Activated B cell treated with CpG ODN at 0.5 μM for 24 hours (primary cell): ENCODE measurements around the gene CUL7. TPM values are rescaled to one million over a fixed set of nuclear protein-coding genes. Genes with fewer than 3 reads are reported as not detected.

Experiments
- ATAC-seq: fragments of 200-7000 bp; cut with Tn5 transposase; one replicate; pipeline ENCODE4 v1.10.0; 2021; ENCODE audit warnings: low read depth, mild to moderate bottlenecking, moderate library complexity
- CTCF ChIA-PET: fragments of 350-600 bp; sonication (Branson Sonifier 250); formaldehyde crosslinking; loops from one replicate; lab custom pipeline; 2021; ENCODE audit warnings: antibody characterized with exemption; lab: Charles Lee
- POLR2A ChIA-PET: fragments of 350-600 bp; sonication (Branson Sonifier 250); formaldehyde crosslinking; loops from one replicate; lab custom pipeline; 2021; ENCODE audit warnings: antibody characterized with exemption; lab: Charles Lee
- DNase-seq: peaks from one replicate; pipeline ENCODE4 v3.0.0; 2022
- H3K27ac Mint-ChIP-seq: one replicate; pipeline ENCODE4 v1.8.0; 2020; ENCODE audit warnings: mixed read lengths
- H3K27me3 Mint-ChIP-seq: one replicate; pipeline ENCODE4 v1.8.0; 2021; ENCODE audit warnings: mixed read lengths
- H3K36me3 Mint-ChIP-seq: one replicate; pipeline ENCODE4 v1.8.0; 2021; ENCODE audit warnings: low read depth, mixed read lengths
- H3K4me1 Mint-ChIP-seq: one replicate; pipeline ENCODE4 v1.8.0; 2021; ENCODE audit warnings: mixed read lengths
- H3K4me3 Mint-ChIP-seq: one replicate; pipeline ENCODE4 v1.8.0; 2020; ENCODE audit warnings: mild to moderate bottlenecking, mixed read lengths
- H3K9me3 Mint-ChIP-seq: one replicate; pipeline ENCODE4 v1.8.0; 2020; ENCODE audit warnings: mixed read lengths
- intact Hi-C: fragments of 100-400 bp; cut with micrococcal nuclease; formaldehyde crosslinking; loops from one replicate; pipeline ENCODE4 v1.15.1; 2024
- total RNA-seq: library from RNA; stranded (reverse); gene quantifications from 2 replicates; pipeline ENCODE4 v1.2.3, GENCODE V29; 2022
- TF ChIP-seq, protein P1 (sequence below): fragments of 200-600 bp; IDR thresholded peaks from one replicate; pipeline ENCODE4 v1.8.0; 2022; ENCODE audit warnings: antibody characterized with exemption, mild to moderate bottlenecking

The CUL7 gene
- total RNA-seq, 1 donor from 2014 or later: 19.1 TPM

DNA sequence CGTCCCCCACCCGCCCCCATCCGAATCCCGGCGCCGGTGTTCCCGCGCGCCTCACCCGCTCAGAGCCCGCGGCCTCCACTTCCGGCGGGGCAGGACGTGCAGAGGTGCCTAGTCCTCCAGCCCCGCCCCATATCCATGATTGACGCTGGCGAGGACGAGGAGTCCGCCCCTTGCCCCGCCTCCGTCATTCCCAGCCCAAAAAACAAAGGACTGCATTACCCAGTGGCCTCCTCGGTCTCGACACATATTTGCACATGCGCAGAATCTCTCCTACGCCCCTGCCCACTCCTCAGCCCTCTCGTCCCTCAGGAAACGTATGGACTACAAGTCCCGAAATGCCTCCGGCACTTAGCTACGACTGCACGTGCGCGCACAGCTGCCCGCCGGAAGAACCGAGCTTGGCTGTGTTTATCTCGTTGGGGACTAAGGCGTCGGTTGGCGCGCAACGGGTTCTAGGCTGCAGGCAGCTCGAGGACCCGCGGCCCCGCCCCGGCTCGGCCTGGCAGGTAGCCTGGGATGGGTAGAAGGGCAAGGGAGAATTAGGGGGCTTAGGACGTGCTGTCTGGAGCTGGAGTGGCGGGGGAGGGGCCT lies 39.7 kb downstream of the CUL7 start, which contains the start of the genes KLHDC3 and MEA1:
Gene KLHDC3, plus strand, starts transcription at position 407 of the 591 bp plus-strand sequence. CDS start 2,944 bp downstream, outside the sequence.
Gene MEA1, minus strand, starts transcription at position 104 of the 591 bp plus-strand sequence. CDS start 133 bp downstream, outside the sequence.
- intact Hi-C loops: loop anchor here (1.0 to 10.0 kb wide), 13 partner anchors 7 to 503 kb away; partner anchors contain the start of genes CNPY3, CUL7, KLC4 and MRPL2
- TF ChIP-seq, protein P1, sequence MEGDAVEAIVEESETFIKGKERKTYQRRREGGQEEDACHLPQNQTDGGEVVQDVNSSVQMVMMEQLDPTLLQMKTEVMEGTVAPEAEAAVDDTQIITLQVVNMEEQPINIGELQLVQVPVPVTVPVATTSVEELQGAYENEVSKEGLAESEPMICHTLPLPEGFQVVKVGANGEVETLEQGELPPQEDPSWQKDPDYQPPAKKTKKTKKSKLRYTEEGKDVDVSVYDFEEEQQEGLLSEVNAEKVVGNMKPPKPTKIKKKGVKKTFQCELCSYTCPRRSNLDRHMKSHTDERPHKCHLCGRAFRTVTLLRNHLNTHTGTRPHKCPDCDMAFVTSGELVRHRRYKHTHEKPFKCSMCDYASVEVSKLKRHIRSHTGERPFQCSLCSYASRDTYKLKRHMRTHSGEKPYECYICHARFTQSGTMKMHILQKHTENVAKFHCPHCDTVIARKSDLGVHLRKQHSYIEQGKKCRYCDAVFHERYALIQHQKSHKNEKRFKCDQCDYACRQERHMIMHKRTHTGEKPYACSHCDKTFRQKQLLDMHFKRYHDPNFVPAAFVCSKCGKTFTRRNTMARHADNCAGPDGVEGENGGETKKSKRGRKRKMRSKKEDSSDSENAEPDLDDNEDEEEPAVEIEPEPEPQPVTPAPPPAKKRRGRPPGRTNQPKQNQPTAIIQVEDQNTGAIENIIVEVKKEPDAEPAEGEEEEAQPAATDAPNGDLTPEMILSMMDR: no peak
- ChIA-PET CTCF (interaction anchor here (1.2 kb wide), 1 partner anchor 115 kb away, joined by 3 read pairs; no protein-coding TSS in a partner anchor), POLR2A (interaction anchor here (0.6 to 4.8 kb wide), 22 partner anchors 8 to 1222 kb away, joined by 3 to 58 read pairs (median 4); partner anchors contain the start of genes CNPY3, CUL7, CUL9 and KLC4)
- Mint-ChIP-seq H3K27ac (peak within 1 kb of the TSS; percentile 89), H3K9me3 (no peaks in the 10 kb centered on the region), H3K27me3 (no peaks in the 10 kb centered on the region), H3K36me3 (peaks cover 68% of the 10 kb centered on the region), H3K4me3 (peak within 1 kb of the TSS; percentile 97), H3K4me1 (peaks cover 51% of the 10 kb centered on the region)
- peak; percentile 94 for DNase-seq
- peak; percentile 93 for ATAC-seq

DNA sequence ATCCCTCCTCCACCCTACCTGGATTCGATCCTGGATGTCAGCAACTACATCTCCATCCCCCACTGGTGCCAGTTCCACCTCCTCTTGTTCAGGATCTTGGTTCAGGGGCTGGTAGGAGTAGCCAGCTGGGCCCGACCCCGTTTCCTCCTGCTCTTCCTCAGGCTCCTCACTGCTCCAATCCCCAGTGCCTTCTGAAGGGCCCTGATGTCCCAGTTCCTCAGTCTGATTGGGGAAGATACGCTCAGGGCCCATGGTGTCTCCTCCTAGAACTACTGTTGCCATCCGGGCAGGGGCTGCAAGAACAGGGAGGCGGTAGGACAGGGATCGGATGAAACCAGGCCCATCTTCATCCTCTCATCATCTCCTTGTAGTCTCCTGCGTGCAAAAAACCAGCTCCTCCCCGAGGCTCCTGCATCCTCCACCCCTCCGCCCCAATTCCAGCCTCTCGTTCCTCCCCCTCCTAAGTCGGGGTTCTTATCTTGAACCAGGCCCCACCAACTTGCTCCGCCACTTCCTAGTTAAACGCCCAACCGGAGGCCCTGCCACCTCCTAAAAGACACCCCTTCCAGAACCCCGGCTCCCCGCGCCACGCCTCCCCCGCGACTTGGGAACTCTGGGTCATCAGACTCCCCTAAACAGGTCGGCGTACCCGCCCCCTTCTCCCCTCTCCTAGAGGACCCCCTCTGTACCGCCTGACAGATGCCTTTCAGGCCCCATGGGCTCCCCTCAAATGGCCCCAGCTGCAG lies 40.4 kb downstream of the CUL7 start:
- Mint-ChIP-seq H3K27ac (peak overlapping the region; percentile 89), H3K4me3 (peak overlapping the region; percentile 97), H3K9me3 (no peaks in the 10 kb centered on the region), H3K36me3 (peaks cover 68% of the 10 kb centered on the region), H3K4me1 (peaks cover 56% of the 10 kb centered on the region), H3K27me3 (no peaks in the 10 kb centered on the region)
- ChIA-PET CTCF (interaction anchor here (1.2 kb wide), 1 partner anchor 115 kb away, joined by 3 read pairs; no protein-coding TSS in a partner anchor), POLR2A (interaction anchor here (0.6 to 4.8 kb wide), 15 partner anchors 9 to 1221 kb away, joined by 3 to 58 read pairs (median 5); partner anchors contain the start of genes CNPY3, CUL7, CUL9 and KLC4)
- TF ChIP-seq, protein P1: no peak
- intact Hi-C loops: loop anchor here (1.0 to 10.0 kb wide), 5 partner anchors 8 to 504 kb away; partner anchors contain the start of genes POLR1C, PPP2R5D, RRP36 and UBR2
- DNase-seq: no peak
- ATAC-seq: no peak

- Mint-ChIP-seq H3K4me1 (peaks cover 53% of the 10 kb centered on the region), H3K9me3 (no peaks in the 10 kb centered on the region), H3K27me3 (no peaks in the 10 kb centered on the region), H3K4me3 (peak overlapping the region; percentile 97), H3K27ac (peak overlapping the region; percentile 42), H3K36me3 (peaks cover 67% of the 10 kb centered on the region)
- intact Hi-C loops: loop anchor here (2.0 to 10.0 kb wide), 3 partner anchors 285 to 504 kb away; partner anchors contain the start of genes POLR1C, UBR2 and YIPF3
- TF ChIP-seq, protein P1: no peak
- ChIA-PET POLR2A (interaction anchor here (1.0 to 4.8 kb wide), 5 partner anchors 28 to 504 kb away, joined by 3 to 58 read pairs (median 8); partner anchors contain the start of genes CNPY3, KLC4, MRPL2 and PEX6), CTCF (no interaction called here)
- ATAC-seq (no peak), DNase-seq (no peak)
These were observed 41.3 kb downstream of the CUL7 start for GRCh38 chr6:43012364-43012763.

DNA sequence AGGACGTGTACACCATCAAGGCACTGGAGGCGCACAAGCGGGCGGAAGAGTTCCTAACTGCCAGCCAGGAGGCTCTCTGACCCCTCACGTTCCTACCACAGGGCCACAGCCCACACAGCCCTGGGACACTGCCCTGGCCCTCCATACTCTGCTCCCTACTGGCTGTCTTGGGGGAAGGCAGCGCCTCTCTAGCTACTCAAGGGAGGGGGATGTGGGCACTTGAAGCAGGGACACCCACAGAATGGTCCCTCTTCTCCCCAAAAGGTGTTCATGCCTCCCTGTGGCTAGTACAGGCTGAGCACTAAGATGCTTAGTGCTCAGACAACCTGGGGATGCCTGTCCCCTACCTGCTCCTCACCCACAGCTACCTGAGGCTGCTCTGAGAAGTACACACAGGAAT lies 42.4 kb downstream of the CUL7 start:
- Mint-ChIP-seq H3K36me3 (peaks cover 73% of the 10 kb centered on the region), H3K4me3 (no peak overlapping the region), H3K4me1 (peaks cover 48% of the 10 kb centered on the region), H3K9me3 (no peaks in the 10 kb centered on the region), H3K27ac (no peak overlapping the region), H3K27me3 (no peaks in the 10 kb centered on the region)
- intact Hi-C loops: loop anchor here (5.0 to 10.0 kb wide), 2 partner anchors 284 to 446 kb away; partner anchors contain the start of gene UBR2
- TF ChIP-seq, protein P1: no peak
- CTCF ChIA-PET: interaction anchor here (1.1 to 1.4 kb wide), 2 partner anchors 9 to 27 kb away, joined by 3 read pairs; partner anchors contain the start of gene PPP2R5D
- ATAC-seq (no peak), DNase-seq (no peak)
- POLR2A ChIA-PET: interaction anchor here (1.8 to 2.1 kb wide), 2 partner anchors 27 to 81 kb away, joined by 6 to 8 read pairs; partner anchors contain the start of genes CNPY3 and PPP2R5D
